ENCODE results near the gene MAT2A.

GRCh38 chr2:85490861-85491755 is 47.9 kb upstream of the MAT2A start:
- TF ChIP-seq CTCF (optimal IDR thresholded peaks at IDR 0.05 in 1 of 3, IDR thresholded peaks at IDR 0.05 in 1 of 3, conservative IDR thresholded peaks at IDR 0.05 in 1 of 3; ENCODE audit: extremely low read depth in 1 of 3, insufficient read depth in 2 of 3, low read length in 3 of 3) (no peak), EZH2 (IDR thresholded peaks at IDR 0.05; ENCODE audit: low read length) (no peak)
